Gastrocnemius medialis (tissue), 4 donors: ENCODE results near the gene ANKRD39.

ENCODE experiments used
- POLR2A ChIP-seq, 2 donors: fragments of 450-650 bp; IDR thresholded peaks; one replicate each; pipeline ENCODE4 v1.6.1; 2017; ENCODE audit warnings: antibody characterized with exemption in 2 of 2, mild to moderate bottlenecking in 2 of 2, moderate library complexity in 2 of 2
- TF ChIP-seq, protein P1 (sequence below), 5 experiments: fragments of 450-650 bp in 3 of 5; fragments of 200-600 bp in 2 of 5; sonication (generic) in 2 of 5; IDR thresholded peaks in 4 of 5; conservative IDR thresholded peaks in 1 of 5; 1 replicate in 4 of 5; 2 replicates in 1 of 5; pipeline ENCODE4 v1.5.1; 2016 to 2019; ENCODE audit warnings: antibody characterized with exemption in 5 of 5, mild to moderate bottlenecking in 3 of 5, moderate library complexity in 3 of 5

DNA sequence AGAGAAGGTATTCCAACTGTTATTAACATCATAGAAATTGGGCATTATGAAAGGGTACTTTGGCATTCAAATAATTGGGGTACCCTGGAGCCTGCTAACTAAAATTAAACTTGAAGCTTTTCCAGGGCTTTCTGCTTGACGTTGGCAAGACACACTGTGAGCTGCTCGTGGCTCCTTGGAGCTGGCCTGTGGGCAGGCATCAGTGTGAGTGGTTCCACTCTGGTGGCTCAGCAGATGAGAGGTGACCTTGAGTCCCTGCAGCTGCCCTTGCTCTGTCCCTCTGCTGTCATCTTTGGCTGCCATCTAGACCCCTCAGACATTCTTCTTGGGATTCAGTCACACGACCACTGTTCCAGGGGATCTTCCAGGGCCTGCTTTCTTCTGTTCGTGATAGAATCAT is 35.0 kb downstream of the ANKRD39 start:
- TF ChIP-seq, protein P1, sequence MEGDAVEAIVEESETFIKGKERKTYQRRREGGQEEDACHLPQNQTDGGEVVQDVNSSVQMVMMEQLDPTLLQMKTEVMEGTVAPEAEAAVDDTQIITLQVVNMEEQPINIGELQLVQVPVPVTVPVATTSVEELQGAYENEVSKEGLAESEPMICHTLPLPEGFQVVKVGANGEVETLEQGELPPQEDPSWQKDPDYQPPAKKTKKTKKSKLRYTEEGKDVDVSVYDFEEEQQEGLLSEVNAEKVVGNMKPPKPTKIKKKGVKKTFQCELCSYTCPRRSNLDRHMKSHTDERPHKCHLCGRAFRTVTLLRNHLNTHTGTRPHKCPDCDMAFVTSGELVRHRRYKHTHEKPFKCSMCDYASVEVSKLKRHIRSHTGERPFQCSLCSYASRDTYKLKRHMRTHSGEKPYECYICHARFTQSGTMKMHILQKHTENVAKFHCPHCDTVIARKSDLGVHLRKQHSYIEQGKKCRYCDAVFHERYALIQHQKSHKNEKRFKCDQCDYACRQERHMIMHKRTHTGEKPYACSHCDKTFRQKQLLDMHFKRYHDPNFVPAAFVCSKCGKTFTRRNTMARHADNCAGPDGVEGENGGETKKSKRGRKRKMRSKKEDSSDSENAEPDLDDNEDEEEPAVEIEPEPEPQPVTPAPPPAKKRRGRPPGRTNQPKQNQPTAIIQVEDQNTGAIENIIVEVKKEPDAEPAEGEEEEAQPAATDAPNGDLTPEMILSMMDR (IDR thresholded peaks at IDR 0.05 in 4 of 5, conservative IDR thresholded peaks at IDR 0.05 in 1 of 5): no peak
- no peak for TF ChIP-seq POLR2A (IDR thresholded peaks at IDR 0.05)
